Sigmoid colon (tissue), 7 donors: ENCODE results near the gene MPP7. TPM values are rescaled to one million over a fixed set of nuclear protein-coding genes. Genes with fewer than 3 reads are reported as not detected.
A peak's percentile ranks its signal among the peaks of the same experiment; 100 is the strongest.

Experiments used
- DNase-seq: peaks from one replicate; pipeline ENCODE4 v3.0.0-alpha.2; 2019
- H3K27ac ChIP-seq, 4 donors: fragments of 200-600 bp; sonication (generic); one replicate each; pipeline ENCODE4 v1.5.1; 2016 to 2019; ENCODE audit warnings: mild to moderate bottlenecking in 1 of 4
- H3K27me3 ChIP-seq, 3 donors: fragments of 200-600 bp; sonication (generic); one replicate each; pipeline ENCODE4 v1.5.1; 2019; ENCODE audit warnings: mild to moderate bottlenecking in 1 of 3
- H3K36me3 ChIP-seq, 4 donors: fragments of 200-600 bp; sonication (generic); one replicate each; pipeline ENCODE4 v1.5.1; 2016 to 2019
- H3K4me1 ChIP-seq, 4 donors: fragments of 200-600 bp; sonication (generic); one replicate each; pipeline ENCODE4 v1.5.1; 2017 to 2019
- H3K4me3 ChIP-seq, 4 donors: fragments of 200-600 bp; sonication (generic); one replicate each; pipeline ENCODE4 v1.5.1; 2017 to 2019; ENCODE audit warnings: mild to moderate bottlenecking in 2 of 4, moderate library complexity in 1 of 4
- H3K9me3 ChIP-seq, 4 donors: fragments of 200-600 bp in 3 of 4; sonication (generic) in 3 of 4; one replicate each; pipeline versions ENCODE4 v1.5.1 to v1.6.1; 2013 to 2019
- EP300 ChIP-seq, 4 donors: sonication (generic); formaldehyde crosslinking; IDR thresholded peaks; one replicate each; pipeline ENCODE4 v1.6.1; 2017; ENCODE audit warnings: antibody characterized with exemption in 4 of 4
- POLR2A ChIP-seq, 2 donors: fragments of 450-650 bp; IDR thresholded peaks; one replicate each; pipeline ENCODE4 v1.6.1; 2016; ENCODE audit warnings: antibody characterized with exemption in 2 of 2, mild to moderate bottlenecking in 2 of 2, moderate library complexity in 2 of 2
- POLR2AphosphoS5 ChIP-seq, 4 donors: sonication (generic); formaldehyde crosslinking; IDR thresholded peaks; one replicate each; pipeline ENCODE4 v1.6.1; 2017; ENCODE audit warnings: antibody characterized with exemption in 4 of 4
- WGBS, 2 donors: extraction: QIAGEN DNeasy Blood & Tissue Kit; methylation state at CpG; one replicate each; pipeline ENCODE4 v1.1.7; 2013; 5-methylcytosine and 5-hydroxymethylcytosine counted together
- intact Hi-C: fragments of 100-400 bp; cut with DNase I; formaldehyde crosslinking; loops from one replicate; pipeline ENCODE4 v1.15.1; 2023
- polyA plus RNA-seq, 3 donors: library from polyadenylated mRNA; stranded (reverse); fragments of 200-250 nt; gene quantifications; one replicate each; pipeline ENCODE4 v1.2.3, GENCODE V29; 2013
- total RNA-seq, 4 donors: library from RNA; depleted of rRNA; stranded (reverse); fragments of >200 nt; gene quantifications; one replicate each; pipeline ENCODE4 v1.1.0, GENCODE V29; 2016
- TF ChIP-seq, protein P1 (sequence below), 4 experiments: fragments of 450-650 bp in 3 of 4; fragments of 200-600 bp in 1 of 4; IDR thresholded peaks; one replicate each; pipeline ENCODE4 v1.5.1; 2016 to 2019; ENCODE audit warnings: antibody characterized with exemption in 4 of 4, mild to moderate bottlenecking in 3 of 4, moderate library complexity in 2 of 4
- donor health status: healthy with polysubstance abuse.
- donor health status: Bipolar disorder and iron deficiency.
- donor health status: healthy.

MPP7 gene
- total and polyA plus RNA-seq, 7 donors = 5.5 to 50.3 (median 29.7) TPM

DNA sequence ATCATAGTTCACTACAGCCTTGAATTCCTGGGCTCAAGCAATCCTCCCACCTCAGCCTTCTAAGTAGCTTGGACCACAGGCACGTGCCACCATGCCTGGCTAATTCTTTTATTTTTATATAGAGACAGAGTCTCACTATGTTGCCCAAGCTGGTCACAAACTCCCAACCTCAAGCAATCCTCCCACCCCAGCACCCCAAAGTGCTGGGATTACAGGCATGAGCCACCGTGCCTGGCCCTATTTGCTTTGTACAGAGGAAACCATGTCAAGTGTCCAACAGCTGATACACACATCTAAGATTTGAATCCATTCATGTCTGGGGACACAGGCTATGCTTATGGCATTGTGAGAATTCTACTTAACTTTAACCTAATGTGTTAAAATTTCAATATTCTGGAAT is 29.9 kb upstream of the MPP7 start:
- no peak for DNase-seq
- H3K4me1 ChIP-seq = peaks cover 0 to 57% (median 45%) of the 10 kb centered on the region in 4 donors
- peak overlapping the region in 2 of 4 donors; percentile 46 to 49 for H3K4me3 ChIP-seq
- H3K27ac ChIP-seq = peak overlapping the region; percentile 79 to 90 (median 86)
- intact Hi-C loops = no loop called here
- no peaks in the 10 kb centered on the region for H3K27me3 ChIP-seq
- WGBS, 2 donors = 72 to 83% methylated on average over 2 of the region's 2 CpGs
- no peaks in the 10 kb centered on the region for H3K9me3 ChIP-seq
- TF ChIP-seq POLR2AphosphoS5 (IDR thresholded peaks at IDR 0.05) (no peak), EP300 (IDR thresholded peaks at IDR 0.05) (no peak), POLR2A (IDR thresholded peaks at IDR 0.05) (no peak)
- TF ChIP-seq, protein P1, sequence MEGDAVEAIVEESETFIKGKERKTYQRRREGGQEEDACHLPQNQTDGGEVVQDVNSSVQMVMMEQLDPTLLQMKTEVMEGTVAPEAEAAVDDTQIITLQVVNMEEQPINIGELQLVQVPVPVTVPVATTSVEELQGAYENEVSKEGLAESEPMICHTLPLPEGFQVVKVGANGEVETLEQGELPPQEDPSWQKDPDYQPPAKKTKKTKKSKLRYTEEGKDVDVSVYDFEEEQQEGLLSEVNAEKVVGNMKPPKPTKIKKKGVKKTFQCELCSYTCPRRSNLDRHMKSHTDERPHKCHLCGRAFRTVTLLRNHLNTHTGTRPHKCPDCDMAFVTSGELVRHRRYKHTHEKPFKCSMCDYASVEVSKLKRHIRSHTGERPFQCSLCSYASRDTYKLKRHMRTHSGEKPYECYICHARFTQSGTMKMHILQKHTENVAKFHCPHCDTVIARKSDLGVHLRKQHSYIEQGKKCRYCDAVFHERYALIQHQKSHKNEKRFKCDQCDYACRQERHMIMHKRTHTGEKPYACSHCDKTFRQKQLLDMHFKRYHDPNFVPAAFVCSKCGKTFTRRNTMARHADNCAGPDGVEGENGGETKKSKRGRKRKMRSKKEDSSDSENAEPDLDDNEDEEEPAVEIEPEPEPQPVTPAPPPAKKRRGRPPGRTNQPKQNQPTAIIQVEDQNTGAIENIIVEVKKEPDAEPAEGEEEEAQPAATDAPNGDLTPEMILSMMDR (IDR thresholded peaks at IDR 0.05) = no peak
- H3K36me3 ChIP-seq = no peaks in the 10 kb centered on the region

DNA sequence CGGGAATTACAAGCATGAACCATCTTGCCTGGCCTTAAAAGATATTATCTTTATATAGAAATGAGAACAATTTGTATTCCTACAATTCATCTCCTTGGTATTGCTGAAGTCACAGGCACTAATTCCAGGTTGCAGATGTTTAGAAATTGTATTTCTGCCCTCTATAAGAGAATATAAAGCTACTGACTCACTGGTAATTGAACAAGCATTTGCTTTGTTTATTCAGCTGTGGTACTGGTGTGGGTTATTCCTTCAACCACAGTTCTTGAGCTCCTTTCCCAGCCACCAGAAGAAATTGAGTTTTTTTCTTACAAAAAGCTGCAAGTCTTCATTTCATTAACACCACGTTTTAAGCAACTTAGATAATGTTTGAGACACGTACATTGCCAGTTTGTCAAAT is 29.0 kb upstream of the MPP7 start:
- peaks cover 0 to 66% (median 53%) of the 10 kb centered on the region in 4 donors for H3K4me1 ChIP-seq
- WGBS, 2 donors = 35 to 58% methylated on average over 3 of the region's 3 CpGs
- TF ChIP-seq POLR2AphosphoS5 (IDR thresholded peaks at IDR 0.05) (no peak), EP300 (IDR thresholded peaks at IDR 0.05) (peak in 1 of 4 donors; percentile 4)
- H3K9me3 ChIP-seq = no peaks in the 10 kb centered on the region
- H3K27me3 ChIP-seq = no peaks in the 10 kb centered on the region
- no peaks in the 10 kb centered on the region for H3K36me3 ChIP-seq
- intact Hi-C loops = no loop called here
- DNase-seq = no peak
- H3K27ac ChIP-seq = peak overlapping the region; percentile 79 to 90 (median 86)
- no peak overlapping the region for H3K4me3 ChIP-seq

DNA sequence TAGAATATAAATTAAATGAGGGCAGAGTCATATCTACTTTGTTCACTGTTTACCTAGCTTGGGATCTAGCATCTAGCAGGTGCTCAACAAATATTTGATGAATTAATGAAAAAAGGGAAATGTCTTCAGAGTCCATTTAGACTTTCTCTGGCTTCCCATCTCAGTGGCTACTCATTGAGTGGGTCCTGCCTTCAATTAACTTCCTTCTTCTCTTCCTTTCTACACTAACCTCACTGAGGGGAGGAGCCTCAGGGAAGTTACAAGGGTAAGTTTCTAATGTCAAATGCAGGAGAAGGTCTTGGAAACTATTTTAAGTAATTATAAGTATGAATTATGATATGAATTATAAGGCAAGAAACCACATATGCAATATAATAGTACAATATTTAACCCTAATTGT is 28.2 kb upstream of the MPP7 start:
- H3K27me3 ChIP-seq = no peaks in the 10 kb centered on the region
- no peak for DNase-seq
- no peaks in the 10 kb centered on the region for H3K36me3 ChIP-seq
- TF ChIP-seq, protein P1 (IDR thresholded peaks at IDR 0.05) = no peak
- TF ChIP-seq EP300 (IDR thresholded peaks at IDR 0.05) = no peak
- TF ChIP-seq POLR2AphosphoS5 (IDR thresholded peaks at IDR 0.05) = no peak
- TF ChIP-seq POLR2A (IDR thresholded peaks at IDR 0.05) = no peak
- peak overlapping the region; percentile 79 to 90 (median 86) for H3K27ac ChIP-seq
- no peak overlapping the region for H3K4me3 ChIP-seq
- H3K9me3 ChIP-seq = no peaks in the 10 kb centered on the region
- H3K4me1 ChIP-seq = peaks cover 0 to 74% (median 61%) of the 10 kb centered on the region in 4 donors
- intact Hi-C loops = no loop called here

DNA sequence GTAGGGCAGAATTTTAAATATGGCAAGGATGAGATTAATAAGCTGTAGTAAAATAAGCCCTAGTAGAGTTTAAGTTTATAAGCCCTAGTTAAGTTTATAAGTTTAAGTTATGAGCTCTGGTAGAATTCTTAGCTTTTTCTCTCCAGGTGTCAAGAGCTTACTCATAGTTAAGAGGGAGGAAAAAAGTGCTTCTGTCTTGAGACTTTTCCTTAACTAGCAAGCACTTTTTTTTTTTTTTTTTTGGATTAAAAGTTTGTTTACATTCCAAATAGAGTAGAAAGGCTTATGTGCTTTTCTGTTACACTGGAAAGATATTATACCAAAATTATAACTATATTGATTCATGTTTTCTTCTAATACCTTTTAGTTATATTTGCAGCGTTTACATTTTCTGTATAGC is 25.5 kb upstream of the MPP7 start:
- 11 to 67% methylated on average over 1 of the region's 1 CpG for WGBS, 2 donors
- Histone ChIP-seq H3K36me3 (no peaks in the 10 kb centered on the region), H3K27me3 (no peaks in the 10 kb centered on the region), H3K4me1 (peaks cover 0 to 80% (median 67%) of the 10 kb centered on the region in 4 donors), H3K9me3 (no peaks in the 10 kb centered on the region), H3K4me3 (no peak overlapping the region), H3K27ac (peak overlapping the region; percentile 86 to 90 (median 88))
- DNase-seq = no peak
- intact Hi-C loops = no loop called here
- TF ChIP-seq EP300 (IDR thresholded peaks at IDR 0.05) (no peak), POLR2A (IDR thresholded peaks at IDR 0.05) (no peak), POLR2AphosphoS5 (IDR thresholded peaks at IDR 0.05) (no peak)
- TF ChIP-seq, protein P1 (IDR thresholded peaks at IDR 0.05) = no peak

DNA sequence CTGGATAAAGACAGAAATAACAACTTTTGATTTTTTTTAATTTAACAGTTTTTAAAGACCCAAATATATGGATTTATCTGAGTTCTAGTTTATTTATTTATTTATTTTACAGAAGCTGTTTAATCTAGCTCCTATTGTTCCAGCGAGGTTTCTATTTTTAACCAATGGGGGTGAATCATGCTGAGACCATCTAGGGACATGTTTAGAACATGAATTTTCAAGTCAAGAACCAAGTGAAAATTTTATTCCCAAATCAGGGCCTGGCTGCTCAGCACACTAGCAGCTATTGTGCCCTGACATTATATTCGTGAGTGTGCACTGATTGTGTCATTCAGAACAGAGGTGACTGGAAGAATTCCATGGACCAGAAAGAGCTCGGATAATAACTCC is 24.6 kb upstream of the MPP7 start:
- Histone ChIP-seq H3K9me3 (no peaks in the 10 kb centered on the region), H3K4me1 (peaks cover 0 to 72% (median 58%) of the 10 kb centered on the region in 4 donors), H3K27ac (peak overlapping the region; percentile 86 to 90 (median 88)), H3K36me3 (no peaks in the 10 kb centered on the region), H3K4me3 (peak overlapping the region in 2 of 4 donors; percentile 22 to 26), H3K27me3 (no peaks in the 10 kb centered on the region)
- intact Hi-C loops = loop anchor here (2.0 kb wide), 1 partner anchor 75 kb away; no protein-coding TSS in a partner anchor
- WGBS, 2 donors = 45 to 68% methylated on average over 3 of the region's 3 CpGs
- no peak for DNase-seq
- TF ChIP-seq POLR2AphosphoS5 (IDR thresholded peaks at IDR 0.05) = no peak
- peak in 1 of 4 donors; percentile 34 for TF ChIP-seq EP300 (IDR thresholded peaks at IDR 0.05)
- no peak for TF ChIP-seq POLR2A (IDR thresholded peaks at IDR 0.05)
